ENCODE measurements around the gene FBXL19. TPM values are rescaled to one million over a fixed set of nuclear protein-coding genes. Genes with fewer than 3 reads are reported as not detected.
A peak's percentile ranks its signal among the peaks of the same experiment; 100 is the strongest.

The FBXL19 gene
- total and polyA plus RNA-seq, 2 of the 13 experiments (the other 11 are each of a cell fraction or from before 2014, with no cell fraction given) = 6.0 to 13.7 TPM

DNA sequence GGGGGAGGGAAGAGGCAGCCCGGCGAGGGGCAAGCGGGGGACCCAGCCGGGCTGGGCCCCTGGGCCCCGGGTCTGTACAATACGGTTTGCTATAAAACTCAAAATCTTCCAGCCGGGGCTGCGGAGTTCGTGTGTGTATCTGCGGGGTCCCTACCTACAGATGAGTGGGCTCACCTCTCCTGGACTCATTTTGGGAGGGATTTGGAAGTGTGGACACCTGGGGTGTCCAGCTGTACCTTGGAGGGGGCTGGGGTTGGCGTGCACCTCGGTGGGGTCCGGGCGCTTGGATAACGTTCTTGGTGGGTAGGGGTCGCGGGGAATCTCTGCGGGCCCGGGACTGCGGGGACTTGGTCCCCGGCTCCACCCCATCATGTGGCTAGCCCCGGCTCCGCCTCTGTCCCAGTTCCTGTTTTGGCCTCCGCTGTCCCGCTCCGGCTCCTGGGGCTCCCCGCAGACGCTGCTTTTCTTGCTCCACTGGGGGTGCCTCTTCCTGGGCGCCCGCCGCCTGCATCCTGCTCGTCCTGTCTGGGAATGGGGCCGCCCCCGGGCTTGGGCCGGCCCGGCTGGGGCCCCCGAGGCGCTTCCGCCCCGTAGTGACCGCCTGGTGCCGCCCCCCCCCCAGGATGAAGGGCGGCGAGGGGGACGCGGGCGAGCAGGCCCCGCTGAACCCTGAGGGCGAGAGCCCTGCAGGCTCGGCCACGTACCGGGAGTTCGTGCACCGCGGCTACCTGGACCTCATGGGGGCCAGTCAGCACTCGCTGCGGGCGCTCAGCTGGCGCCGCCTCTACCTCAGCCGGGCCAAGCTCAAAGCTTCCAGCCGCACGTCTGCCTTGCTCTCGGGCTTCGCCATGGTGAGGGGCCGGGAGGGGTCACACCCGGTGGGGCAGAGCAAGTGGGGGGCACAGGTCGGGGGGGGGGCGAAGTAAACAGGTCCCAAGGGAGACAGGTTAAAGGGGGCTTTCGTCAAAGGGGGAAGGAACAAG, 25.6 kb downstream of the FBXL19 start, which contains the start of gene ORAI3 (continued):
- TF ChIP-seq SSRP1 (CRISPR knock-in tag; IDR thresholded peaks at IDR 0.05) (no peak; the same call in 1 of the 2 replicates), ZNF607 (CRISPR knock-in tag; IDR thresholded peaks at IDR 0.05; ENCODE audit: borderline replicate concordance) (no peak; the same call in 1 of the 2 replicates), POLR2AphosphoS2 (IDR thresholded peaks at IDR 0.05; ENCODE audit: low read depth, low read length) (no peak), PHF20 (CRISPR knock-in tag; IDR thresholded peaks at IDR 0.05) (peak; percentile 63), HNRNPH1 (optimal IDR thresholded peaks at IDR 0.05; ENCODE audit: low read depth, low read length) (no peak), ZNF432 (CRISPR knock-in tag; IDR thresholded peaks at IDR 0.05; ENCODE audit: borderline replicate concordance) (0 out of 2 replicates have a peak, but pooled peaks have one; percentile 14), SRF (IDR thresholded peaks at IDR 0.05; ENCODE audit: low read depth, low read length) (no peak), CENPT (CRISPR knock-in tag; IDR thresholded peaks at IDR 0.05; ENCODE audit: low read depth) (no peak), ZNF280D (CRISPR knock-in tag; IDR thresholded peaks at IDR 0.05) (0 out of 2 replicates have a peak, but pooled peaks have one; percentile 17), RELA (CRISPR knock-in tag; IDR thresholded peaks at IDR 0.05) (no peak), TP53 (CRISPR knock-in tag; conservative IDR thresholded peaks at IDR 0.05) (no peak), LCORL (IDR thresholded peaks at IDR 0.05) (no peak), LCORL (CRISPR knock-in tag; IDR thresholded peaks at IDR 0.05) (peak; percentile 66; the same call in 1 of the 2 replicates), MXI1 (IDR thresholded peaks at IDR 0.05; ENCODE audit: borderline replicate concordance, low read depth, low read length) (0 out of 3 replicates have a peak, but pooled peaks have one; percentile 25), ZNF850 (CRISPR knock-in tag; conservative IDR thresholded peaks at IDR 0.05) (no peak), YEATS4 (CRISPR knock-in tag; IDR thresholded peaks at IDR 0.05; ENCODE audit: borderline replicate concordance) (peak; percentile 71)
- TF ChIP-seq, protein P1, sequence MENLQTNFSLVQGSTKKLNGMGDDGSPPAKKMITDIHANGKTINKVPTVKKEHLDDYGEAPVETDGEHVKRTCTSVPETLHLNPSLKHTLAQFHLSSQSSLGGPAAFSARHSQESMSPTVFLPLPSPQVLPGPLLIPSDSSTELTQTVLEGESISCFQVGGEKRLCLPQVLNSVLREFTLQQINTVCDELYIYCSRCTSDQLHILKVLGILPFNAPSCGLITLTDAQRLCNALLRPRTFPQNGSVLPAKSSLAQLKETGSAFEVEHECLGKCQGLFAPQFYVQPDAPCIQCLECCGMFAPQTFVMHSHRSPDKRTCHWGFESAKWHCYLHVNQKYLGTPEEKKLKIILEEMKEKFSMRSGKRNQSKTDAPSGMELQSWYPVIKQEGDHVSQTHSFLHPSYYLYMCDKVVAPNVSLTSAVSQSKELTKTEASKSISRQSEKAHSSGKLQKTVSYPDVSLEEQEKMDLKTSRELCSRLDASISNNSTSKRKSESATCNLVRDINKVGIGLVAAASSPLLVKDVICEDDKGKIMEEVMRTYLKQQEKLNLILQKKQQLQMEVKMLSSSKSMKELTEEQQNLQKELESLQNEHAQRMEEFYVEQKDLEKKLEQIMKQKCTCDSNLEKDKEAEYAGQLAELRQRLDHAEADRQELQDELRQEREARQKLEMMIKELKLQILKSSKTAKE (CRISPR knock-in tag; IDR thresholded peaks at IDR 0.05; ENCODE audit: borderline replicate concordance) = no peak
- TF ChIP-seq, protein P2, sequence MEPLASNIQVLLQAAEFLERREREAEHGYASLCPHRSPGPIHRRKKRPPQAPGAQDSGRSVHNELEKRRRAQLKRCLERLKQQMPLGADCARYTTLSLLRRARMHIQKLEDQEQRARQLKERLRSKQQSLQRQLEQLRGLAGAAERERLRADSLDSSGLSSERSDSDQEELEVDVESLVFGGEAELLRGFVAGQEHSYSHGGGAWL (CRISPR knock-in tag; IDR thresholded peaks at IDR 0.05) = no peak; the same call in 1 of the 2 replicates
- TF ChIP-seq, protein P3, sequence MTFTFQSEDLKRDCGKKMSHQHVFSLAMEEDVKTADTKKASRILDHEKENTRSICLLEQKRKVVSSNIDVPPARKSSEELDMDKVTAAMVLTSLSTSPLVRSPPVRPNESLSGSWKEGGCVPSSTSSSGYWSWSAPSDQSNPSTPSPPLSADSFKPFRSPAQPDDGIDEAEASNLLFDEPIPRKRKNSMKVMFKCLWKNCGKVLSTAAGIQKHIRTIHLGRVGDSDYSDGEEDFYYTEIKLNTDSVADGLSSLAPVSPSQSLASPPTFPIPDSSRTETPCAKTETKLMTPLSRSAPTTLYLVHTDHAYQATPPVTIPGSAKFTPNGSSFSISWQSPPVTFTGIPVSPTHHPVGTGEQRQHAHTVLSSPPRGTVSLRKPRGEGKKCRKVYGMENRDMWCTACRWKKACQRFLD (CRISPR knock-in tag; IDR thresholded peaks at IDR 0.05; ENCODE audit: borderline replicate concordance) = no peak
- TF ChIP-seq, protein P4, sequence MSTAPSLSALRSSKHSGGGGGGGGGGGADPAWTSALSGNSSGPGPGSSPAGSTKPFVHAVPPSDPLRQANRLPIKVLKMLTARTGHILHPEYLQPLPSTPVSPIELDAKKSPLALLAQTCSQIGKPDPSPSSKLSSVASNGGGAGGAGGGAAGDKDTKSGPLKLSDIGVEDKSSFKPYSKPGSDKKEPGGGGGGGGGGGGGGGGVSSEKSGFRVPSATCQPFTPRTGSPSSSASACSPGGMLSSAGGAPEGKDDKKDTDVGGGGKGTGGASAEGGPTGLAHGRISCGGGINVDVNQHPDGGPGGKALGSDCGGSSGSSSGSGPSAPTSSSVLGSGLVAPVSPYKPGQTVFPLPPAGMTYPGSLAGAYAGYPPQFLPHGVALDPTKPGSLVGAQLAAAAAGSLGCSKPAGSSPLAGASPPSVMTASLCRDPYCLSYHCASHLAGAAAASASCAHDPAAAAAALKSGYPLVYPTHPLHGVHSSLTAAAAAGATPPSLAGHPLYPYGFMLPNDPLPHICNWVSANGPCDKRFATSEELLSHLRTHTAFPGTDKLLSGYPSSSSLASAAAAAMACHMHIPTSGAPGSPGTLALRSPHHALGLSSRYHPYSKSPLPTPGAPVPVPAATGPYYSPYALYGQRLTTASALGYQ (CRISPR knock-in tag; IDR thresholded peaks at IDR 0.05) = peak; percentile 45; the same call in 1 of the 2 replicates

All from HepG2 (cell line).